Transverse colon (tissue), 4 donors: ENCODE data around the gene PTPN3. TPM values are rescaled to one million over a fixed set of nuclear protein-coding genes. Genes with fewer than 3 reads are reported as not detected.

Experiments used
- DNase-seq: peaks from one replicate; pipeline ENCODE4 v3.0.0-alpha.2; 2019
- H3K27ac ChIP-seq, 4 donors: fragments of 200-600 bp; sonication (generic); 2 replicates each; pipeline ENCODE4 v1.5.1; 2016 to 2018; ENCODE audit warnings: inconsistent platforms in 4 of 4
- H3K27me3 ChIP-seq: fragments of 200-600 bp; sonication (generic); 2 replicates; pipeline ENCODE4 v1.5.1; 2017; ENCODE audit warnings: inconsistent platforms
- H3K36me3 ChIP-seq, 4 donors: fragments of 200-600 bp; sonication (generic); 2 replicates each; pipeline ENCODE4 v1.5.1; 2017 to 2019; ENCODE audit warnings: inconsistent platforms in 4 of 4
- H3K4me1 ChIP-seq, 4 donors: fragments of 200-600 bp; sonication (generic); 2 replicates each; pipeline ENCODE4 v1.5.1; 2017 to 2020; ENCODE audit warnings: inconsistent platforms in 4 of 4
- H3K4me3 ChIP-seq, 4 donors: fragments of 200-600 bp; sonication (generic); 1 replicate in 1 of 4; 2 replicates in 3 of 4; pipeline versions ENCODE4 v1.5.1 to v1.6.1; 2017 to 2019; ENCODE audit warnings: inconsistent platforms in 4 of 4
- H3K9me3 ChIP-seq, 2 donors: fragments of 200-600 bp; sonication (generic); 2 replicates each; pipeline ENCODE4 v1.5.1; 2017 to 2019; ENCODE audit warnings: inconsistent platforms in 2 of 2
- EP300 ChIP-seq: sonication (generic); formaldehyde crosslinking; IDR thresholded peaks from one replicate; pipeline ENCODE4 v1.6.1; 2017; ENCODE audit warnings: antibody characterized with exemption, low read depth
- POLR2A ChIP-seq: fragments of 450-650 bp; IDR thresholded peaks from one replicate; pipeline ENCODE4 v1.6.1; 2016; ENCODE audit warnings: antibody characterized with exemption, mild to moderate bottlenecking, moderate library complexity
- POLR2AphosphoS5 ChIP-seq, 3 donors: sonication (generic); formaldehyde crosslinking; IDR thresholded peaks; one replicate each; pipeline ENCODE4 v1.6.1; 2016; ENCODE audit warnings: antibody characterized with exemption in 3 of 3
- WGBS, 2 donors: methylation state at CpG; one replicate each; pipeline ENCODE4 v1.1.5; 2018; ENCODE audit warnings: low coverage in 1 of 2; 5-methylcytosine and 5-hydroxymethylcytosine counted together
- in situ Hi-C, 4 donors: fragments of 200-750 bp; cut with MboI; loops; one replicate each; pipeline versions ENCODE4 v1.15.0 to v1.15.1; 2017; ENCODE audit warnings: low sequenced_read_pairs in 3 of 4, low pct_ligation_motif_present in 1 of 4, low pct_unique_long_range_greater_than_20kb in 1 of 4
- intact Hi-C: fragments of 100-400 bp; cut with DNase I; formaldehyde crosslinking; loops from one replicate; pipeline ENCODE4 v1.15.1; 2023; ENCODE audit warnings: low total_unique reads
- total RNA-seq, 4 donors: library from RNA; depleted of rRNA; stranded (reverse); fragments of >200 nt; gene quantifications; one replicate each; pipeline ENCODE4 v1.1.0, GENCODE V29; 2016
- TF ChIP-seq, protein P1 (sequence below), 5 experiments: fragments of 200-600 bp in 3 of 5; fragments of 450-650 bp in 2 of 5; sonication (generic) in 3 of 5; IDR thresholded peaks; 1 replicate in 2 of 5; 2 replicates in 3 of 5; pipeline ENCODE4 v1.5.1; 2016 to 2017; ENCODE audit warnings: antibody characterized with exemption in 5 of 5, inconsistent platforms in 3 of 5, mild to moderate bottlenecking in 2 of 5, moderate library complexity in 1 of 5

Gene PTPN3
- total RNA-seq, 4 donors from 2014 or later = 12.7 to 27.0 (median 18.1) TPM

DNA sequence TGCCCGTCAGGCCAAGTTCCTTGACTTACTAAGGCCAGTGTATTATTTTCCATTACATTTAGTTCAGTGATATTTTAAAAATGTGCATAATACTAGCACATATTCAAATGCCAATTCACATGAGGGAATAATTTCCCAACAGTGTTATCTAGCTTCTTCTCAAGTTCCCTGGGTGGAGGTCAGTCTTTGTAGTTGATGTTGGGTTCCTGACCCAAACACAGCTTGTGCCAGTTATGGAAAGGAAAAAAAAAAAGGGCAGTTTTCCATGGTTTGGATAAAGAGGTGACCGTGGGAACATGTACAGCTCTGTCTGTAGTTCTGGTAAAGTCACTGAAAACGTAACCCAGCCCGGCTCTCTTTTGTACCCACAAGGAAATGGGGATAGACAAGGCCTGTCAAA is 11.5 kb upstream of the PTPN3 start:
- in situ Hi-C loops = no loop called here
- Histone ChIP-seq H3K4me3 (no peak overlapping the region), H3K9me3 (no peaks in the 10 kb centered on the region), H3K27ac (no peak overlapping the region), H3K36me3 (no peaks in the 10 kb centered on the region), H3K27me3 (no peaks in the 10 kb centered on the region), H3K4me1 (no peaks in the 10 kb centered on the region)
- TF ChIP-seq, protein P1, sequence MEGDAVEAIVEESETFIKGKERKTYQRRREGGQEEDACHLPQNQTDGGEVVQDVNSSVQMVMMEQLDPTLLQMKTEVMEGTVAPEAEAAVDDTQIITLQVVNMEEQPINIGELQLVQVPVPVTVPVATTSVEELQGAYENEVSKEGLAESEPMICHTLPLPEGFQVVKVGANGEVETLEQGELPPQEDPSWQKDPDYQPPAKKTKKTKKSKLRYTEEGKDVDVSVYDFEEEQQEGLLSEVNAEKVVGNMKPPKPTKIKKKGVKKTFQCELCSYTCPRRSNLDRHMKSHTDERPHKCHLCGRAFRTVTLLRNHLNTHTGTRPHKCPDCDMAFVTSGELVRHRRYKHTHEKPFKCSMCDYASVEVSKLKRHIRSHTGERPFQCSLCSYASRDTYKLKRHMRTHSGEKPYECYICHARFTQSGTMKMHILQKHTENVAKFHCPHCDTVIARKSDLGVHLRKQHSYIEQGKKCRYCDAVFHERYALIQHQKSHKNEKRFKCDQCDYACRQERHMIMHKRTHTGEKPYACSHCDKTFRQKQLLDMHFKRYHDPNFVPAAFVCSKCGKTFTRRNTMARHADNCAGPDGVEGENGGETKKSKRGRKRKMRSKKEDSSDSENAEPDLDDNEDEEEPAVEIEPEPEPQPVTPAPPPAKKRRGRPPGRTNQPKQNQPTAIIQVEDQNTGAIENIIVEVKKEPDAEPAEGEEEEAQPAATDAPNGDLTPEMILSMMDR (IDR thresholded peaks at IDR 0.05) = no peak
- TF ChIP-seq POLR2AphosphoS5 (IDR thresholded peaks at IDR 0.05) (no peak), EP300 (no peak), POLR2A (no peak)
- DNase-seq = no peak
- WGBS, 2 donors = 34 to 62% methylated on average over 4 of the region's 4 CpGs
- intact Hi-C loops = no loop called here

DNA sequence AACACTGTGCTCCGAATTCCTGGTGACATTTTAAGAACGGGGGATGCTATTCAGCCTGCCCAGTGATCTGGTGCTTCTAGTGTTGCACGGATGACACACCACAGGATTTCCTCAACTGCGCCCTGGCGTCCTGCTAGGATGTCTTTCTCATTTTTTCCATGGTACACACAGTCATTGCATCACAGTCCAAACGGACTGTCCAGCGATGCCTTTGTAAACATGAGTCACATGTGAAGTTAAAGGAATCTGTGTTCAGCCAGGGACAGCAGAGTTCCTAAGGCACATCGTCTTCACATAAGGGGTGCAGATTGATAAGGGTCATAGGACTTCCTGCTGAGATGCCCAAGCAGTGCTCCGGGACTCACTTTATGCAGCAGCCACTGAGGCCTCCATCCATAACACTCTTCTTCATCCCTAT is 9.3 kb upstream of the PTPN3 start:
- Histone ChIP-seq H3K27ac (no peak overlapping the region), H3K36me3 (no peaks in the 10 kb centered on the region), H3K27me3 (no peaks in the 10 kb centered on the region), H3K4me3 (no peak overlapping the region), H3K4me1 (no peaks in the 10 kb centered on the region), H3K9me3 (no peaks in the 10 kb centered on the region)
- intact Hi-C loops = no loop called here
- TF ChIP-seq, protein P1 (IDR thresholded peaks at IDR 0.05) = no peak
- TF ChIP-seq EP300 (no peak), POLR2A (no peak), POLR2AphosphoS5 (IDR thresholded peaks at IDR 0.05) (peak in 2 of 3 donors; percentile 9 to 55)
- WGBS, 2 donors = 60 to 75% methylated on average over 2 to 9 of the region's 9 CpGs
- in situ Hi-C loops = no loop called here
- peak; percentile 16 for DNase-seq

DNA sequence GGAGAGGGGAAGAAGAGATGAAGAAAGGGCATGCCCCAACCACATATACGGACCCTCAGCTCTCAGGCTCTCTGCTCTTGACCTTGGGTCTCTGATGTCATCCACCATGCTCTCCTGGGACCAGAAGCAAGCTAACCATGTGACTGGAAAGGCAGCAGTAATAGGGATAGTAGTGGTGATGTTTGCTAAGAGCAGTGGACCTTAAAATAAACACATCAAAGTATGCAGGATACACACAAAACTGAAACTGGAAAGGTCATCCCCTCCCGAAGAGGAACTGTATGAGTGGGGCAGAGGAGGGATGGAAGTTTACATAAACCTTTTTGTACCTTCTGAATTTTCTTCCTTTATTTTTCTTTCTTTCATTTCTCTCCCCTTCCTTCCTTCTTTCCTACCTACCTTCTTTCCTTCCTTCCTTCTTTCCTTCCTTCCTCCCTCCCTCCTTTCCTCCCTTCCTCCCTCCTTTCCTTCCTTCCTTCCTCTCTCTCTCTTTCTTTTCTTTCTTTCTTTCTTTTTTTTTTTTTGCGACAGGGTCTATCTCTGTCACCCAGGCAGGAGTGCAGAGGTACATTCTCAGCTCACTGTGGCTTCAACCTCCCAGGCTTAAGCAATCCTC is 8.1 kb upstream of the PTPN3 start:
- H3K9me3 ChIP-seq = no peaks in the 10 kb centered on the region
- WGBS, 2 donors = 47 to 61% methylated on average over 2 to 3 of the region's 3 CpGs
- H3K4me1 ChIP-seq = no peaks in the 10 kb centered on the region
- intact Hi-C loops (no loop called here), in situ Hi-C loops (no loop called here)
- no peaks in the 10 kb centered on the region for H3K36me3 ChIP-seq
- TF ChIP-seq, protein P1 (IDR thresholded peaks at IDR 0.05) = no peak
- no peak for TF ChIP-seq EP300
- TF ChIP-seq POLR2AphosphoS5 (IDR thresholded peaks at IDR 0.05) = no peak
- no peak for TF ChIP-seq POLR2A
- no peaks in the 10 kb centered on the region for H3K27me3 ChIP-seq
- no peak overlapping the region for H3K27ac ChIP-seq
- no peak for DNase-seq
- H3K4me3 ChIP-seq = no peak overlapping the region

DNA sequence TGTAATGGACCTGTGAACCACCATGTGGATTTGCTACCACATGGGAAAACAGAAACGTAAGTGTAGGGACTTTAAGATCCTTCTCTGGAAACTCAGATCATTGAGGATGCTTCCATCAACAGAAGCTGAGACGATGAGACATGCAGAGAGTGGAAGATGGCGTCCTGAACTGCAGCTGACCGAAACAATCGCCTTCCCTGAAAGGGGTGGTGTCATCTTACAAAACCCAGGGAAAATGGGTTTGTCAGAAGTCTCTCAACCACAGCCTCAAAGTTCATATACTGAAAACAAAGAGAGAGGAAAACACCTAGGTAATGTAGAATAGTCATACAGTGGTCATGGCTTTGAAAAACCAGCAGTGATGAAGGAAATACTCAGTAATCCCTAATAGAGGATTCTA is 6.6 kb upstream of the PTPN3 start:
- Histone ChIP-seq H3K9me3 (no peaks in the 10 kb centered on the region), H3K36me3 (no peaks in the 10 kb centered on the region), H3K4me3 (no peak overlapping the region), H3K27me3 (peaks cover 10% of the 10 kb centered on the region), H3K4me1 (peaks cover 0 to 4% (median 1%) of the 10 kb centered on the region in 4 donors), H3K27ac (no peak overlapping the region)
- no peak for DNase-seq
- in situ Hi-C loops (no loop called here), intact Hi-C loops (no loop called here)
- WGBS, 2 donors = 67 to 81% methylated on average over 1 to 5 of the region's 5 CpGs
- TF ChIP-seq POLR2A (no peak), EP300 (no peak), POLR2AphosphoS5 (IDR thresholded peaks at IDR 0.05) (no peak)
- TF ChIP-seq, protein P1 (IDR thresholded peaks at IDR 0.05) = no peak
